Body of pancreas (tissue), 4 donors: ENCODE measurements around the gene EPG5. TPM values are rescaled to one million over a fixed set of nuclear protein-coding genes. Genes with fewer than 3 reads are reported as not detected.

Source experiments
- ATAC-seq: fragments of 150-250 bp; one replicate; pipeline ENCODE4 v1.9.1; 2016
- DNase-seq, 4 donors: peaks; one replicate each; pipeline ENCODE4 v3.0.0-alpha.2; 2019
- H3K27ac ChIP-seq, 4 donors: fragments of 200-600 bp; sonication (generic); 1 replicate in 3 of 4; 2 replicates in 1 of 4; pipeline versions ENCODE4 v1.5.1 to v1.6.1; 2016 to 2019; ENCODE audit warnings: mild to moderate bottlenecking in 1 of 4, mixed read lengths in 1 of 4, moderate library complexity in 1 of 4
- H3K27me3 ChIP-seq, 2 donors: fragments of 200-600 bp; sonication (generic); one replicate each; pipeline ENCODE4 v1.6.0; 2016; ENCODE audit warnings: mild to moderate bottlenecking in 1 of 2
- H3K36me3 ChIP-seq, 2 donors: fragments of 200-600 bp; sonication (generic); replicated peaks in 1 of 2; 2 replicates each; pipeline ENCODE4 v1.5.1; 2016; ENCODE audit warnings: low read depth in 2 of 2; ENCODE audit not compliant: insufficient read depth in 1 of 2
- H3K4me1 ChIP-seq: fragments of 200-600 bp; sonication (generic); one replicate; pipeline ENCODE4 v1.6.0; 2016
- H3K4me3 ChIP-seq, 2 donors: fragments of 200-600 bp; sonication (generic); 1 replicate in 1 of 2; 2 replicates in 1 of 2; pipeline ENCODE4 v1.5.1; 2016 to 2019
- H3K9me3 ChIP-seq, 3 donors: fragments of 200-600 bp; sonication (generic); 1 replicate in 2 of 3; 2 replicates in 1 of 3; pipeline ENCODE4 v1.5.1; 2016
- CTCF ChIP-seq, 7 experiments: fragments of 450-650 bp in 4 of 7; fragments of 200-600 bp in 3 of 7; sonication (generic) in 3 of 7; IDR thresholded peaks; one replicate each; pipeline ENCODE4 v1.5.1; 2016 to 2019; ENCODE audit warnings: antibody characterized with exemption in 7 of 7
- POLR2A ChIP-seq, 3 donors: fragments of 450-650 bp; IDR thresholded peaks; one replicate each; pipeline ENCODE4 v1.6.1; 2016; ENCODE audit warnings: antibody characterized with exemption in 3 of 3, mild to moderate bottlenecking in 2 of 3
- WGBS, 2 donors: methylation state at CpG; one replicate each; pipeline ENCODE4 v1.1.5; 2017; 5-methylcytosine and 5-hydroxymethylcytosine counted together
- intact Hi-C: fragments of 100-400 bp; cut with DNase I; formaldehyde crosslinking; loops from one replicate; pipeline ENCODE4 v1.15.1; 2023
- total RNA-seq, 2 donors: library from RNA; depleted of rRNA; stranded (reverse); fragments of >200 nt; gene quantifications; one replicate each; pipeline ENCODE4 v1.1.0, GENCODE V29; 2016

The EPG5 gene
- total RNA-seq, 2 donors from 2014 or later: 13.2 to 14.5 TPM

GRCh38 chr18:45845410-45845809 is 121.7 kb downstream of the EPG5 start:
- Histone ChIP-seq H3K27ac (no peak overlapping the region), H3K4me1 (no peaks in the 10 kb centered on the region), H3K27me3 (no peaks in the 10 kb centered on the region), H3K9me3 (no peaks in the 10 kb centered on the region), H3K36me3 (no peaks in the 10 kb centered on the region), H3K4me3 (no peak overlapping the region)
- TF ChIP-seq CTCF (IDR thresholded peaks at IDR 0.05) (no peak), POLR2A (IDR thresholded peaks at IDR 0.05) (no peak)
- WGBS, 2 donors: 68 to 94% methylated on average over 8 of the region's 8 CpGs
- DNase-seq (no peak), ATAC-seq (no peak)
- intact Hi-C loops: loop anchor here (10.0 kb wide), 2 partner anchors 131 to 161 kb away; no protein-coding TSS in a partner anchor

- DNase-seq: no peak
- Histone ChIP-seq H3K36me3 (no peaks in the 10 kb centered on the region), H3K27ac (no peak overlapping the region), H3K9me3 (no peaks in the 10 kb centered on the region), H3K4me3 (no peak overlapping the region), H3K27me3 (no peaks in the 10 kb centered on the region), H3K4me1 (no peaks in the 10 kb centered on the region)
- no peak for ATAC-seq
- intact Hi-C loops: loop anchor here (10.0 kb wide), 2 partner anchors 130 to 160 kb away; no protein-coding TSS in a partner anchor
- WGBS, 2 donors: 61 to 64% methylated on average over 7 of the region's 7 CpGs
- TF ChIP-seq POLR2A (IDR thresholded peaks at IDR 0.05) (no peak), CTCF (IDR thresholded peaks at IDR 0.05) (no peak)
Observed at GRCh38 chr18:45844938-45845337, 122.2 kb downstream of the EPG5 start.

- Histone ChIP-seq H3K27ac (no peak overlapping the region), H3K27me3 (peaks cover 0 to 6% of the 10 kb centered on the region in 2 donors), H3K4me1 (peaks cover 14% of the 10 kb centered on the region), H3K36me3 (no peaks in the 10 kb centered on the region), H3K4me3 (no peak overlapping the region), H3K9me3 (no peaks in the 10 kb centered on the region)
- intact Hi-C loops: loop anchor here (10.0 kb wide), 2 partner anchors 128 to 158 kb away; no protein-coding TSS in a partner anchor
- DNase-seq (no peak), ATAC-seq (no peak)
- WGBS, 2 donors: 60 to 76% methylated on average over 2 to 9 of the region's 9 CpGs
- no peak for TF ChIP-seq POLR2A (IDR thresholded peaks at IDR 0.05)
- TF ChIP-seq CTCF (IDR thresholded peaks at IDR 0.05): no peak
Observed at GRCh38 chr18:45843019-45843418, 124.1 kb downstream of the EPG5 start.

- no peaks in the 10 kb centered on the region for H3K9me3 ChIP-seq
- WGBS, 2 donors: 70 to 74% methylated on average over 8 to 12 of the region's 12 CpGs
- no peak for DNase-seq
Observed at GRCh38 chr18:45841765-45842442, 125.2 kb downstream of the EPG5 start.

More at GRCh38 chr18:45841765-45842442, 125.2 kb downstream of the EPG5 start:
- Histone ChIP-seq H3K27ac (no peak overlapping the region), H3K4me1 (peaks cover 23% of the 10 kb centered on the region), H3K36me3 (no peaks in the 10 kb centered on the region), H3K27me3 (peaks cover 0 to 6% of the 10 kb centered on the region in 2 donors), H3K4me3 (no peak overlapping the region)
- no peak for ATAC-seq
- TF ChIP-seq CTCF (IDR thresholded peaks at IDR 0.05) (no peak), POLR2A (IDR thresholded peaks at IDR 0.05) (no peak)
- intact Hi-C loops: loop anchor here (10.0 kb wide), 2 partner anchors 127 to 157 kb away; no protein-coding TSS in a partner anchor
